Neuron (in vitro differentiated cells): ENCODE results near the gene ARHGAP4.

Experiments
- H2AFZ ChIP-seq: one replicate; pipeline ENCODE4 v1.6.1; 2013; ENCODE audit warnings: low read depth, mild to moderate bottlenecking, inconsistent platforms, low read length, moderate library complexity
- H3K27me3 ChIP-seq: one replicate; pipeline ENCODE4 v1.6.1; 2013; ENCODE audit warnings: low read length; ENCODE audit not compliant: insufficient read depth
- H3K36me3 ChIP-seq: one replicate; pipeline ENCODE4 v1.6.1; 2013; ENCODE audit warnings: low read length; ENCODE audit not compliant: insufficient read depth
- H3K4me1 ChIP-seq: one replicate; pipeline ENCODE4 v1.6.1; 2013; ENCODE audit warnings: low read length; ENCODE audit not compliant: insufficient read depth
- H3K4me3 ChIP-seq: 2 replicates; pipeline ENCODE4 v1.5.1; 2013; ENCODE audit warnings: mild to moderate bottlenecking, low read length, moderate library complexity
- H3K9me3 ChIP-seq: one replicate; pipeline ENCODE4 v1.6.1; 2013; ENCODE audit warnings: low read length

ARHGAP4 gene

GRCh38 chrX:153909024-153909979 is 16.8 kb downstream of the ARHGAP4 start:
- Histone ChIP-seq H3K4me1 (no peaks in the 10 kb centered on the region), H3K9me3 (no peaks in the 10 kb centered on the region), H2AFZ (no peak overlapping the region), H3K36me3 (no peaks in the 10 kb centered on the region), H3K27me3 (peaks cover 20% of the 10 kb centered on the region), H3K4me3 (no peak overlapping the region)

GRCh38 chrX:153908219-153908860 is 17.7 kb downstream of the ARHGAP4 start:
- H3K4me3 ChIP-seq: no peak overlapping the region
- H3K36me3 ChIP-seq: no peaks in the 10 kb centered on the region
- no peak overlapping the region for H2AFZ ChIP-seq
- H3K4me1 ChIP-seq: no peaks in the 10 kb centered on the region
- H3K27me3 ChIP-seq: peaks cover 19% of the 10 kb centered on the region
- H3K9me3 ChIP-seq: no peaks in the 10 kb centered on the region

- H3K4me3 ChIP-seq: no peak overlapping the region
- no peak overlapping the region for H2AFZ ChIP-seq
- no peaks in the 10 kb centered on the region for H3K9me3 ChIP-seq
- H3K36me3 ChIP-seq: no peaks in the 10 kb centered on the region
- H3K4me1 ChIP-seq: no peaks in the 10 kb centered on the region
- peaks cover 28% of the 10 kb centered on the region for H3K27me3 ChIP-seq
Observed at GRCh38 chrX:153907456-153907855, 18.6 kb downstream of the ARHGAP4 start.

GRCh38 chrX:153906126-153906917 is 19.7 kb downstream of the ARHGAP4 start:
- Histone ChIP-seq H3K4me3 (no peak overlapping the region), H3K27me3 (peaks cover 29% of the 10 kb centered on the region), H3K36me3 (no peaks in the 10 kb centered on the region)

DNA sequence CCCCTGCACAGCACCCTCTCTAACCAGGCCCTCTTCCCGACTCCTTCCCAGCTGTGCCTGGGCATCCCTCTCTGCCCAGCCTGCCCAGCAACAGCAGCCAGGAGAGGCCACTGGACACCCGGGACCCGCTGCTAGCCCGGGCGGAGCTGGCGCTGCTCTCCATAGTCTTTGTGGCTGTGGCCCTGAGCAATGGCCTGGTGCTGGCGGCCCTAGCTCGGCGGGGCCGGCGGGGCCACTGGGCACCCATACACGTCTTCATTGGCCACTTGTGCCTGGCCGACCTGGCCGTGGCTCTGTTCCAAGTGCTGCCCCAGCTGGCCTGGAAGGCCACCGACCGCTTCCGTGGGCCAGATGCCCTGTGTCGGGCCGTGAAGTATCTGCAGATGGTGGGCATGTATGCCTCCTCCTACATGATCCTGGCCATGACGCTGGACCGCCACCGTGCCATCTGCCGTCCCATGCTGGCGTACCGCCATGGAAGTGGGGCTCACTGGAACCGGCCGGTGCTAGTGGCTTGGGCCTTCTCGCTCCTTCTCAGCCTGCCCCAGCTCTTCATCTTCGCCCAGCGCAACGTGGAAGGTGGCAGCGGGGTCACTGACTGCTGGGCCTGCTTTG is 20.5 kb downstream of the ARHGAP4 start:
- Histone ChIP-seq H3K4me3 (no peak overlapping the region), H3K9me3 (no peaks in the 10 kb centered on the region), H3K36me3 (no peaks in the 10 kb centered on the region), H3K4me1 (peaks cover 9% of the 10 kb centered on the region), H3K27me3 (peaks cover 29% of the 10 kb centered on the region), H2AFZ (no peak overlapping the region)

More at GRCh38 chrX:153906126-153906917, 19.7 kb downstream of the ARHGAP4 start:
- Histone ChIP-seq H3K4me1 (peaks cover 2% of the 10 kb centered on the region), H2AFZ (no peak overlapping the region), H3K9me3 (no peaks in the 10 kb centered on the region)

GRCh38 chrX:153903991-153904957 is 21.8 kb downstream of the ARHGAP4 start, which contains the start of gene AVPR2:
AVPR2 (plus strand) TSS chrX:153904673; CDS start chrX:153905146, 473 bp downstream.
- no peaks in the 10 kb centered on the region for H3K36me3 ChIP-seq
- H3K9me3 ChIP-seq: no peaks in the 10 kb centered on the region
- no peak within 1 kb of the TSS for H2AFZ ChIP-seq
- no peak within 1 kb of the TSS for H3K4me3 ChIP-seq
- H3K27me3 ChIP-seq: peaks cover 29% of the 10 kb centered on the region
- H3K4me1 ChIP-seq: peaks cover 11% of the 10 kb centered on the region

GRCh38 chrX:153903238-153903980 is 22.7 kb downstream of the ARHGAP4 start:
- Histone ChIP-seq H3K9me3 (no peaks in the 10 kb centered on the region), H3K27me3 (peaks cover 29% of the 10 kb centered on the region), H2AFZ (no peak overlapping the region), H3K4me1 (peaks cover 11% of the 10 kb centered on the region), H3K36me3 (no peaks in the 10 kb centered on the region), H3K4me3 (no peak overlapping the region)

DNA sequence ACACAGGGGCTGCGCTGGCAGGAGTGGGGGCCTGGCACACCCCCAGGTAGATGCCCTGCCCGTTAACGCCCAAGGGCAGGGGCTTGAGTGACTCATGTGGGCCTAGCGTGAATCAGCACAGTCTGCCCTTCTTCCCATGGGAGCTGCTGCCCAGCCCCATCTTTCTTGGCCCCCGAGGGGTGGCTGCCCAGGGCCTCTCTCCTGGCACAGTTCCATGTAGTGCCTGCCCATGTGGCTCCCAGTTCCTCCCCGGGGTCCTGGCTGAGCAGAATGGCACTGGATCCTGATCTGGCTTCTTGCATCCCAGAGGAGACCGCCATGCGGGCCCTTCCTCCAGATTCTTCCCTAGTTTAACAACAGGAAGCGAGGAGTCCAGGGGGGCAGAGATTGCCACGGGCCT is 23.7 kb downstream of the ARHGAP4 start:
- H2AFZ ChIP-seq: no peak overlapping the region
- peaks cover 28% of the 10 kb centered on the region for H3K27me3 ChIP-seq
- peaks cover 11% of the 10 kb centered on the region for H3K4me1 ChIP-seq
- H3K36me3 ChIP-seq: no peaks in the 10 kb centered on the region
- no peaks in the 10 kb centered on the region for H3K9me3 ChIP-seq
- no peak overlapping the region for H3K4me3 ChIP-seq

DNA sequence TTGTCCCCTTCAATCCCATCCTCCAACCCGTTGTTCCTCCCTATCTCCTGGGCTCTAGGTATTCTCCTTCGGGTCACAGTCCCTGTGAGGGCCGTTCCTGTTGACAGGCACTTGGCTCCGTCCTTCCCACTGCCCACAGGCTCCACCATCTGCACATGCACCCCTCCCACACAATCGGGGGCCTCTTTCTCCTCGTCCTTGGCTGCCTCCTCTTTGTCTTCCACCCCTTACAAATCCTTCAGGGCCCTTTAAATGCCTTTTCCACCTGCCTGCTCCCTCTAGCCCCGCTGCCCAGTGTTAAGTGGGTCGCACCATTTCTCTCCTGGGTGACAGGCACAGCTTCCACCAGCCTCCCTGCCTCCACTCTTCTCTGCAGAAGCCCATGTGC is 24.3 kb downstream of the ARHGAP4 start:
- Histone ChIP-seq H3K4me1 (peaks cover 11% of the 10 kb centered on the region), H3K27me3 (peaks cover 24% of the 10 kb centered on the region), H3K9me3 (no peaks in the 10 kb centered on the region), H3K4me3 (no peak overlapping the region), H3K36me3 (no peaks in the 10 kb centered on the region), H2AFZ (no peak overlapping the region)

- no peaks in the 10 kb centered on the region for H3K9me3 ChIP-seq
- H3K4me3 ChIP-seq: no peak overlapping the region
- no peak overlapping the region for H2AFZ ChIP-seq
- peaks cover 19% of the 10 kb centered on the region for H3K27me3 ChIP-seq
- H3K4me1 ChIP-seq: peaks cover 11% of the 10 kb centered on the region
- no peaks in the 10 kb centered on the region for H3K36me3 ChIP-seq
Observed at GRCh38 chrX:153900831-153901752, 25.0 kb downstream of the ARHGAP4 start.
